Thyroid gland (tissue), 4 donors: Measurements from ENCODE around the gene CPTP. TPM values are rescaled to one million over a fixed set of nuclear protein-coding genes. Genes with fewer than 3 reads are reported as not detected.
A peak's percentile ranks its signal among the peaks of the same experiment; 100 is the strongest.

Source experiments
- DNase-seq, 2 donors: peaks; one replicate each; pipeline ENCODE4 v3.0.0-alpha.2; 2019
- H3K27ac ChIP-seq, 3 donors: fragments of 200-600 bp; sonication (generic); 1 replicate in 2 of 3; 2 replicates in 1 of 3; pipeline ENCODE4 v1.5.1; 2016 to 2019; ENCODE audit warnings: mild to moderate bottlenecking in 1 of 3, moderate library complexity in 1 of 3
- H3K27me3 ChIP-seq: fragments of 200-600 bp; sonication (generic); one replicate; pipeline ENCODE4 v1.5.1; 2019
- H3K36me3 ChIP-seq, 2 donors: fragments of 200-600 bp; sonication (generic); one replicate each; pipeline ENCODE4 v1.5.1; 2016 to 2019
- H3K4me1 ChIP-seq, 2 donors: fragments of 200-600 bp; sonication (generic); one replicate each; pipeline ENCODE4 v1.5.1; 2017 to 2019
- H3K4me3 ChIP-seq, 3 donors: fragments of 200-600 bp; sonication (generic); replicated peaks in 1 of 3; 1 replicate in 2 of 3; 2 replicates in 1 of 3; pipeline ENCODE4 v1.5.1; 2016; ENCODE audit warnings: mild to moderate bottlenecking in 1 of 3
- H3K9me3 ChIP-seq: fragments of 200-600 bp; sonication (generic); one replicate; pipeline ENCODE4 v1.5.1; 2017
- POLR2A ChIP-seq, 2 donors: fragments of 450-650 bp; IDR thresholded peaks; one replicate each; pipeline ENCODE4 v1.6.1; 2017; ENCODE audit warnings: antibody characterized with exemption in 2 of 2, mild to moderate bottlenecking in 2 of 2, moderate library complexity in 1 of 2
- WGBS, 2 donors: methylation state at CpG; one replicate each; pipeline ENCODE4 v1.1.5; 2017; 5-methylcytosine and 5-hydroxymethylcytosine counted together
- intact Hi-C: fragments of 100-400 bp; cut with DNase I; formaldehyde crosslinking; loops from one replicate; pipeline ENCODE4 v1.15.1; 2023
- total RNA-seq, 4 donors: library from RNA; depleted of rRNA; stranded (reverse); fragments of >200 nt; gene quantifications; one replicate each; pipeline ENCODE4 v1.2.3, GENCODE V29; 2016
- TF ChIP-seq, protein P1 (sequence below), 6 experiments: fragments of 200-600 bp in 3 of 6; fragments of 450-650 bp in 3 of 6; sonication (generic) in 3 of 6; IDR thresholded peaks; one replicate each; pipeline ENCODE4 v1.5.1; 2016 to 2019; ENCODE audit warnings: antibody characterized with exemption in 6 of 6, mild to moderate bottlenecking in 2 of 6, inconsistent platforms in 1 of 6, moderate library complexity in 1 of 6

CPTP gene
- total RNA-seq, 4 donors from 2014 or later, result 16.7 to 37.3 (median 24.3) TPM

GRCh38 chr1:1325288-1326074 lies 879 bp downstream of the CPTP start:
- peak overlapping the region; percentile 4 to 98 (median 69) for H3K4me3 ChIP-seq
- intact Hi-C loops, result loop anchor here (2.0 to 10.0 kb wide), 2 partner anchors 21 to 51 kb away; partner anchors contain the start of gene UBE2J2
- no peaks in the 10 kb centered on the region for H3K27me3 ChIP-seq
- no peaks in the 10 kb centered on the region for H3K9me3 ChIP-seq
- peak overlapping the region; percentile 73 to 79 (median 76) for H3K27ac ChIP-seq
- H3K4me1 ChIP-seq, result peaks cover 12 to 36% of the 10 kb centered on the region in 2 donors
- peak; percentile 55 to 60 for DNase-seq
- H3K36me3 ChIP-seq, result peaks cover 6 to 12% of the 10 kb centered on the region in 2 donors
- no peak for TF ChIP-seq POLR2A (IDR thresholded peaks at IDR 0.05)
- TF ChIP-seq, protein P1, sequence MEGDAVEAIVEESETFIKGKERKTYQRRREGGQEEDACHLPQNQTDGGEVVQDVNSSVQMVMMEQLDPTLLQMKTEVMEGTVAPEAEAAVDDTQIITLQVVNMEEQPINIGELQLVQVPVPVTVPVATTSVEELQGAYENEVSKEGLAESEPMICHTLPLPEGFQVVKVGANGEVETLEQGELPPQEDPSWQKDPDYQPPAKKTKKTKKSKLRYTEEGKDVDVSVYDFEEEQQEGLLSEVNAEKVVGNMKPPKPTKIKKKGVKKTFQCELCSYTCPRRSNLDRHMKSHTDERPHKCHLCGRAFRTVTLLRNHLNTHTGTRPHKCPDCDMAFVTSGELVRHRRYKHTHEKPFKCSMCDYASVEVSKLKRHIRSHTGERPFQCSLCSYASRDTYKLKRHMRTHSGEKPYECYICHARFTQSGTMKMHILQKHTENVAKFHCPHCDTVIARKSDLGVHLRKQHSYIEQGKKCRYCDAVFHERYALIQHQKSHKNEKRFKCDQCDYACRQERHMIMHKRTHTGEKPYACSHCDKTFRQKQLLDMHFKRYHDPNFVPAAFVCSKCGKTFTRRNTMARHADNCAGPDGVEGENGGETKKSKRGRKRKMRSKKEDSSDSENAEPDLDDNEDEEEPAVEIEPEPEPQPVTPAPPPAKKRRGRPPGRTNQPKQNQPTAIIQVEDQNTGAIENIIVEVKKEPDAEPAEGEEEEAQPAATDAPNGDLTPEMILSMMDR (IDR thresholded peaks at IDR 0.05), result no peak
- 28 to 46% methylated on average over 8 to 11 of the region's 16 CpGs for WGBS, 2 donors

GRCh38 chr1:1326075-1326605 lies 1.5 kb downstream of the CPTP start:
- DNase-seq, result no peak
- TF ChIP-seq POLR2A (IDR thresholded peaks at IDR 0.05), result no peak
- TF ChIP-seq, protein P1 (IDR thresholded peaks at IDR 0.05), result no peak
- H3K27ac ChIP-seq, result peak overlapping the region in 1 of 3 donors; percentile 76
- WGBS, 2 donors, result 56 to 67% methylated on average over 8 of the region's 8 CpGs
- H3K4me1 ChIP-seq, result peaks cover 12 to 41% of the 10 kb centered on the region in 2 donors
- no peaks in the 10 kb centered on the region for H3K9me3 ChIP-seq
- intact Hi-C loops, result loop anchor here (2.0 to 10.0 kb wide), 2 partner anchors 21 to 51 kb away; partner anchors contain the start of gene UBE2J2
- H3K27me3 ChIP-seq, result no peaks in the 10 kb centered on the region
- H3K4me3 ChIP-seq, result peak overlapping the region in 1 of 3 donors; percentile 98
- H3K36me3 ChIP-seq, result peaks cover 6 to 12% of the 10 kb centered on the region in 2 donors

GRCh38 chr1:1327291-1327690 lies 2.7 kb downstream of the CPTP start:
- Histone ChIP-seq H3K36me3 (peaks cover 6 to 12% of the 10 kb centered on the region in 2 donors), H3K4me3 (no peak overlapping the region), H3K4me1 (peaks cover 12 to 36% of the 10 kb centered on the region in 2 donors), H3K27me3 (no peaks in the 10 kb centered on the region), H3K9me3 (no peaks in the 10 kb centered on the region), H3K27ac (no peak overlapping the region)
- 90 to 98% methylated on average over 18 to 20 of the region's 40 CpGs for WGBS, 2 donors
- intact Hi-C loops, result loop anchor here (2.0 to 10.0 kb wide), 2 partner anchors 20 to 52 kb away; partner anchors contain the start of gene UBE2J2
- no peak for TF ChIP-seq POLR2A (IDR thresholded peaks at IDR 0.05)
- TF ChIP-seq, protein P1 (IDR thresholded peaks at IDR 0.05), result no peak
- no peak for DNase-seq

DNA sequence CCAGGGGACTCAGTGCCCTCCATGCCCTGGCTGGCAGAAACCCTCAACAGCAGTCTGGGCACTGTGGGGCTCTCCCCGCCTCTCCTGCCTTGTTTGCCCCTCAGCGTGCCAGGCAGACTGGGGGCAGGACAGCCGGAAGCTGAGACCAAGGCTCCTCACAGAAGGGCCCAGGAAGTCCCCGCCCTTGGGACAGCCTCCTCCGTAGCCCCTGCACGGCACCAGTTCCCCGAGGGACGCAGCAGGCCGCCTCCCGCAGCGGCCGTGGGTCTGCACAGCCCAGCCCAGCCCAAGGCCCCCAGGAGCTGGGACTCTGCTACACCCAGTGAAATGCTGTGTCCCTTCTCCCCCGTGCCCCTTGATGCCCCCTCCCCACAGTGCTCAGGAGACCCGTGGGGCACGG lies 3.7 kb downstream of the CPTP start:
- Histone ChIP-seq H3K36me3 (peaks cover 6 to 12% of the 10 kb centered on the region in 2 donors), H3K4me3 (no peak overlapping the region), H3K4me1 (peaks cover 12 to 28% of the 10 kb centered on the region in 2 donors), H3K9me3 (no peaks in the 10 kb centered on the region), H3K27me3 (no peaks in the 10 kb centered on the region), H3K27ac (no peak overlapping the region)
- no peak for DNase-seq
- intact Hi-C loops, result loop anchor here (10.0 kb wide), 1 partner anchor 53 kb away; the partner anchor contains the start of gene UBE2J2
- WGBS, 2 donors, result 89% methylated on average over 9 of the region's 15 CpGs; no CpG with 5 or more reads in 1 of the 2 donors
- no peak for TF ChIP-seq POLR2A (IDR thresholded peaks at IDR 0.05)
- TF ChIP-seq, protein P1 (IDR thresholded peaks at IDR 0.05), result no peak
